ENCODE measurements around the gene ARFGAP2.

The ARFGAP2 gene

GRCh38 chr11:47172740-47173336 is 3.8 kb downstream of the ARFGAP2 start:
- ChIA-PET CTCF (interaction anchor here (0.6 to 1.1 kb wide), 4 partner anchors 12 to 181 kb away, joined by 3 to 4 read pairs (median 3); no protein-coding TSS in a partner anchor), POLR2A (ENCODE audit: low non-redundant PET) (no interaction called here)
- TF ChIP-seq CTCF (conservative IDR thresholded peaks at IDR 0.05; ENCODE audit: low read depth): no peak

DNA sequence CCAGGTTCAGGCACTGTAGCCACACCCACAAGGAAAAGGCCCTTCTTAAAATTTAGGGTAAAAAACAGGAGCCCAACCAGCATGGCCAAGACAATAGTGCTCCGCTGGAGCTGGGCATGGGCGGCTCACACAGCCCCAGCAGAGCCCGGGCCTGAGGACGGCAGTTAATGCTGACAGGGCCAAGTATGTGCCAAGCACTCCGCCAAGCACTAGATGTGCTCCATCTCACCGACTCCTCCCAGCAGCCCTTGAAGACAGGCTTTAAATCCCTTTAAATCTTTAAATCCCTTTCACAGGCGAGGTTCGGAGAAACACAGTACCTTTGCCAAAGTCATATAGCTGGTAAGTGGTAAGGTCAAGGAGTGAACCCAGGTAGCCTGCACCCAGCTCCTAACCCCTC is 4.8 kb downstream of the ARFGAP2 start:
- peak overlapping the region; percentile 15 for H3K27ac ChIP-seq
- ChIA-PET CTCF (interaction anchor here (0.6 to 1.1 kb wide), 3 partner anchors 11 to 182 kb away, joined by 3 to 4 read pairs (median 3); no protein-coding TSS in a partner anchor), POLR2A (ENCODE audit: low non-redundant PET) (interaction anchor here (0.6 kb wide), 1 partner anchor 25 kb away, joined by 9 read pairs; no protein-coding TSS in a partner anchor)
- no peak for TF ChIP-seq CTCF (conservative IDR thresholded peaks at IDR 0.05; ENCODE audit: low read depth)
- no peak for DNase-seq (ENCODE audit: low spot score)

More at GRCh38 chr11:47172740-47173336, 3.8 kb downstream of the ARFGAP2 start:
- no peak for DNase-seq (ENCODE audit: low spot score)
- peak overlapping the region; percentile 14 for H3K27ac ChIP-seq

DNA sequence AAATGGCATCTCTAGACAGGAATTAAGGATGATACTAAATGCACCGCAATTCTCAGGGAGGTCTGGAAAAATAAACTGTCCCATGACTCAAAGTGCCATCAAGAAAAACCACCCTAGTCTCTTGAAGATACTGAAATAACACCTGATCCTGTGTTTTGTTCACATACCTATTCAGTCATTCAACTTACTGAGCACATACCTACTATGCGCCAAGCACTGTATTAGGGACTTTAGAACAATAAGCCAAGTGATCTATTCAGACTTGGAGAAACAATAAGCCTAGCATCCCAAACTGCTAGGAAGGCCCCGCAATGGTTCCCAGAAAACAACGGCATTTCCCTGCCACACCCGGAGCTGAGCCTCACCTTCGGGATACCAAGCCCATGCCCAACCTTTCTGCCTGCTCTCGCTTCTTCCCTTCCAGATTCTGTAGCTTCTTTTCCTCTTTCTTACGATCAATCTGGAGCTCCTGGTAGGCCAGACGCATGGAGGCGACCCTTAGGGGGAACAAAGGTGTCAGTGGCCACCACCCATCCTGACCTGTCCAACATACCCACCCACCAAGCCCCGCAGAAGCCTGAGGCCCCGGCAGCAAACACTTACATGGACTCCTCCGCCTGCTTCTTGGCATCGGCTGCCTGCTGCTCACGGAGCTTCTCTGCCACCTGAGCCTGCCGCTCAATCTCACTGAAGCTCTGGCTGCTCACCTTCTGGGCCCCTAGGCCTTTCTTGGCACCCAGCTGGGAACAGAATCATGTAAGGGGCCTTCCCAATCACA is 5.4 kb downstream of the ARFGAP2 start:
- TF ChIP-seq CTCF (conservative IDR thresholded peaks at IDR 0.05; ENCODE audit: low read depth): no peak
- ChIA-PET POLR2A (ENCODE audit: low non-redundant PET) (interaction anchor here (0.6 kb wide), 1 partner anchor 25 kb away, joined by 9 read pairs; no protein-coding TSS in a partner anchor), CTCF (interaction anchor here (0.6 to 1.3 kb wide), 2 partner anchors 9 to 16 kb away, joined by 3 to 4 read pairs; no protein-coding TSS in a partner anchor)
- H3K27ac ChIP-seq: peak overlapping the region; percentile 15
- DNase-seq (ENCODE audit: low spot score): no peak

DNA sequence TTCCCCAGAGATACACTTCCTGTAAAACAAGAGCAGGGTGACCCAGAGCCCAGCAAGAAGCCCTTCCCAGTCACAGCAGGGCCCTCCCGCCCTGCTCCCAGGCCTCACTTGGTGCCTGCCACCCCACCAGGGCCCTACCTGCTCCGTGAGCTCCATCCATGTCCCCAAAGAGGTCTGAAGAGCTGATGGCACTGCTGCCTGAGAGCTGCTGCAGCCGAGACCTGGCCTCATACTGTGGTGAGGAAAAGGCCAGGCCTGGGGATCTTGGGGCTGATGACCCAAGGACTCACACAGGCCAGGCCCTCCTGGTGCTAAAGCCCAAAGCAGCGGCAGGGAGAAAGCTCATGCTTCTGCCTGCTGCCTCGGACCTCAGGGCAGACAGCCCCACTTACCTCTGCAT is 10.3 kb downstream of the ARFGAP2 start:
- TF ChIP-seq CTCF (conservative IDR thresholded peaks at IDR 0.05; ENCODE audit: low read depth): no peak
- no peak for DNase-seq (ENCODE audit: low spot score)
- POLR2A ChIA-PET (ENCODE audit: low non-redundant PET): no interaction called here
- peak overlapping the region; percentile 53 for H3K27ac ChIP-seq
- CTCF ChIA-PET: no interaction called here

DNA sequence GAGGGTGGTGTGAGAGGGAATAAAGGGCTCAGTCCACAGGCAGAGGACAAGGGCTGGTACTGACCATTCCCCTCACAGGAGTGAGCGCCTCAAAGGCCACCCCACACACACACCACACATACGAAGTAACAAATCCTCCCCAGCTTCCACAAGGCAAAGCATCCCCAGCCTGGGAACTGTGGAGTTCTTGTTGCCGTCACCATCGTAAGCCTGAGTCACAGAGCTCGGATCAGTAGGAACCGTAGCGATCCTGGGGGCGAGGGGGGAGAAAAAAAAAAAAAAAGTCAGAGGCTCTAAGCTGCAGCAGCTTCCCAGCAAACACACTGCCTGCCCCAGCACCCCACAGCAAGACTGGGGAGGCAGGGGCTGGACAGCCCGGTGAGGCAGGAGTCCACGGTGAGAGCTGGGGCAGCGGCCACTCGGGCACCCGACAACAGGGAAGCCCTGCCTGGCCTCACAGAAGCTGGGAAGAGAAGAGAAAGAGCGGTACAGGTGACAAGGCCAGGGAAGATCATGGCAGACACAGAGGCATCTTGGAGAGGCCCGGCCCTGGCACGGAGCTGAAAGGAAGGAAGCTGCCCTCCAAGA is 11.3 kb downstream of the ARFGAP2 start:
- ChIA-PET CTCF (interaction anchor here (0.6 to 1.7 kb wide), 3 partner anchors 12 to 244 kb away, joined by 3 to 6 read pairs (median 4); no protein-coding TSS in a partner anchor), POLR2A (ENCODE audit: low non-redundant PET) (no interaction called here)
- peak overlapping the region; percentile 53 for H3K27ac ChIP-seq
- DNase-seq (ENCODE audit: low spot score): no peak
- TF ChIP-seq CTCF (conservative IDR thresholded peaks at IDR 0.05; ENCODE audit: low read depth): no peak

GRCh38 chr11:47164321-47164720 is 12.4 kb downstream of the ARFGAP2 start:
- CTCF ChIA-PET: interaction anchor here (1.7 kb wide), 1 partner anchor 11 kb away, joined by 6 read pairs; no protein-coding TSS in a partner anchor
- peak overlapping the region; percentile 53 for H3K27ac ChIP-seq
- DNase-seq (ENCODE audit: low spot score): no peak
- TF ChIP-seq CTCF (conservative IDR thresholded peaks at IDR 0.05; ENCODE audit: low read depth): no peak
- POLR2A ChIA-PET (ENCODE audit: low non-redundant PET): no interaction called here
